Activated T-cell treated with anti-CD3 and anti-CD28 coated beads, Interleukin-2, amount 50 U/mL, for 48 hours (primary cell): ENCODE results near the gene ZNF488.

ENCODE experiments used
- DNase-seq, 2 experiments: peaks; one replicate each; pipeline ENCODE4 v3.0.0-alpha.2; 2020

ZNF488 gene

DNA sequence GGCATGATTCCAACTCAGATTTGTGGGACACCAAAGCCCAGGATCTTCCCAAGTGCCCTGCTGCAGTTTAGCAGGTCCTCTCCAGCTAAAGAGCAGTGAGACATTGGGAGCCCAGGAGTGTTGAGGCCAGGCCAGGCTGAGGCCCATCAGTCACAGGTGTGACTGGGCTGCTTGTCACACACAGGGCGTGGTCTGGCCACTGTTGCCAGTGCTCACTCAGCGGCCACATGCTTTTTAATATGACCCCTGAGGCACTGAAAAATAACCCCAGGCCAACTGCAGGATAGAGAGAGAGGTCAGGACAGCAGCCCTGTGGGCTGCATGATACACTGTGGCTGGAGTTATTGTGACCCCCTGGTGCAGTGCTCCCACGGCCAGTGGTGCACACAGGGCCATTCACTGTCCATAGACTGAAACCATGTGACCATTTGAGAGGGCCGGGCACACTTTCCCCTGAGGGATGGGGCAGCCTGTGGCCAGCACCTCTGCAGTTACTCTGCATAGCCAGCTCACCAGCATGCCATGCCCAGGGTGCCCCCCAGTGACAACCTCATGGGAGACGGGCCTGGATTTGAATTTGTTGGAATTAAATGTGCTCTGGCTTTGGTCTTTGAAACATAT is 57.7 kb downstream of the ZNF488 start:
- no peak for DNase-seq

DNA sequence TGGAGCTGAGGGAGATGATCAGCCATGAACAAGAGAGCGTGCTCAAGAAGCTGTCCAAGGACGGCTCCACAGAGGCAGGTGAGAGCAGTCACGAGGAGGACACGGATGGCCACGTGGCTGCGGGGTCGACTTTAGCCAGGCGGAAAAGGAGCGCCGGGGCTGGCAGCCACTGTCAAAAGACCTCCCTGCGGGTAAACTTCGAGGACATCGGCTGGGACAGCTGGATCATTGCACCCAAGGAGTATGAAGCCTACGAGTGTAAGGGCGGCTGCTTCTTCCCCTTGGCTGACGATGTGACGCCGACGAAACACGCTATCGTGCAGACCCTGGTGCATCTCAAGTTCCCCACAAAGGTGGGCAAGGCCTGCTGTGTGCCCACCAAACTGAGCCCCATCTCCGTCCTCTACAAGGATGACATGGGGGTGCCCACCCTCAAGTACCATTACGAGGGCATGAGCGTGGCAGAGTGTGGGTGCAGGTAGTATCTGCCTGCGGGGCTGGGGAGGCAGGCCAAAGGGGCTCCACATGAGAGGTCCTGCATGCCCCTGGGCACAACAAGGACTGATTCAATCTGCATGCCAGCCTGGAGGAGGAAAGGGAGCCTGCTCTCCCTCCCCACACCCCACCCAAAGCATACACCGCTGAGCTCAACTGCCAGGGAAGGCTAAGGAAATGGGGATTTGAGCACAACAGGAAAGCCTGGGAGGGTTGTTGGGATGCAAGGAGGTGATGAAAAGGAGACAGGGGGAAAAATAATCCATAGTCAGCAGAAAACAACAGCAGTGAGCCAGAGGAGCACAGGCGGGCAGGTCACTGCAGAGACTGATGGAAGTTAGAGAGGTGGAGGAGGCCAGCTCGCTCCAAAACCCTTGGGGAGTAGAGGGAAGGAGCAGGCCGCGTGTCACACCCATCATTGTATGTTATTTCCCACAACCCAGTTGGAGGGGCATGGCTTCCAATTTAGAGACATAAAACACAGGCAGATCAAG is 58.5 kb downstream of the ZNF488 start:
- DNase-seq: no peak

DNA sequence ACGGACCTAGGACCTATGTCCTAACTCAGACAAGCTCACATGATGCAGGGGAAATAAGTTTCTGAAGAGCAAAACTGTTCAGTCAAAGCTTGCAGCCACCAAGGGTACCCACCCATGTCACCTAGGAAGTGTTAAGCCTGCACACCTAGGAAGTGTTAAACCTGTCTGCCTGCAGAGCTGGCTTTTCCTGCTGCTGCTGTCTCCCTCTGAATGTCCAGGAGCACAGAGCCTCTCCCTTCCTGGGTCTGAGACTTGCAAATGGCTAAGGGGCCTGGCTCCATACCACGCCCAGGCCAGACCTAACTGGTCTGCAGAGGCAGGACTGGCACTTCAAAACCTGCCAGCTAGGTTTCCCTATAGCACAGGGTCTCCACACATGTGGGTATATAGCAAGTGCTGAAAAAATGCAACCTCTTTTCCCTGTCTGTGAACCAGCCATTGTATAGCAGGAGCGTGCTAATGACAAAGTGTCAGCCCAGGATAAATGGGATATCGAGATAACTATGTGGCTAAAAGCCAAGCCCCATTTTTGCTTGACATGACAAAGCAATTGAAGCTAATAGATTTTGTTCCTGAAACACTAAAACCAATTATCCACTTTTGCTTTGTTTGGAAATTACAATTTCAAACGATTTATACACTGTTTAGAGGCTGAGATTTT is 60.3 kb downstream of the ZNF488 start:
- DNase-seq: no peak

DNA sequence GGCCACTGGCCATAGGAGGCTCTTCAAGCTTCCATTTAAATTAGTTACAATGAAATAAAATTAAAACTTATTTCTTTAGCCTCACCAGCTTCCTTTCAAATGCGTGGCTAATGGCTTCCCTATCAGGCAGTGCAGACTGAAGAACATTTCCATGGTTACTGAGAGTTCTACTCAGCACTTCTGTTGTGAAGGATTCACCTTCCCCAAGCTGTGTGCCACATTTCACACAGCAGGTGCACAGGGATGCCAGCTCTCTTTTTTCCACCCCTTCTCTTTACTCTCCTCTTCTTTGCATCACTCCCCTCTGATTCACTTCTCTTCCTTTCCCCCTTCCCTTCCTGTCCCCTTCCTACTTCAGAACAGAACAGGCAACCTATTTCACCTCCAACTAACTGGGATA is 61.0 kb downstream of the ZNF488 start:
- DNase-seq: no peak

DNA sequence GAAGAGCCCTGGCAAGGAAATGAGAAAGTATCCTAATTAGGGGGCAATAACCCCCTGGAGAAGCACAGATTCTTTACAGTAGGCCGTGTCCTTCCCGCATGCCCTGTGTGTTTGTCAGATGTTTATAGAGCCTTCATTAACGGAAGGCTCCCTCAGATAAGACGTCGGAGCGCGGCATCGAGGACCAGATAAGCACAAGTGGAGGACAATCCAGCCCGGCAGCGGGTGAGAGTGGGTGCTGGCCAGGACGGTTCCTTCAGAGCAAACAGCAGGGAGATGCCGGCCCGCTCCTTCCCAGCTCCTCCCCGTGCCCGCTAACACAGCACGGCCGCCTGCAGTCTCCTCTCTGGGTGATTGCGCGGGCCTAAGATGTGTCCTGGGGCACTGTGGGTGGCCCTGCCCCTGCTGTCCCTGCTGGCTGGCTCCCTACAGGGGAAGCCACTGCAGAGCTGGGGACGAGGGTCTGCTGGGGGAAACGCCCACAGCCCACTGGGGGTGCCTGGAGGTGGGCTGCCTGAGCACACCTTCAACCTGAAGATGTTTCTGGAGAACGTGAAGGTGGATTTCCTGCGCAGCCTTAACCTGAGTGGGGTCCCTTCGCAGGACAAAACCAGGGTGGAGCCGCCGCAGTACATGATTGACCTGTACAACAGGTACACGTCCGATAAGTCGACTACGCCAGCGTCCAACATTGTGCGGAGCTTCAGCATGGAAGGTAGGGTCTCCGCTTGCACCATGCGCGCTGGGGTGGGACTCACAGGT is 61.6 kb downstream of the ZNF488 start, which contains the start of gene GDF2:
TSS of gene GDF2 (plus strand) at position 155 of the 762 bp plus-strand sequence. CDS start at position 370, 215 bp downstream.
- DNase-seq: no peak

DNA sequence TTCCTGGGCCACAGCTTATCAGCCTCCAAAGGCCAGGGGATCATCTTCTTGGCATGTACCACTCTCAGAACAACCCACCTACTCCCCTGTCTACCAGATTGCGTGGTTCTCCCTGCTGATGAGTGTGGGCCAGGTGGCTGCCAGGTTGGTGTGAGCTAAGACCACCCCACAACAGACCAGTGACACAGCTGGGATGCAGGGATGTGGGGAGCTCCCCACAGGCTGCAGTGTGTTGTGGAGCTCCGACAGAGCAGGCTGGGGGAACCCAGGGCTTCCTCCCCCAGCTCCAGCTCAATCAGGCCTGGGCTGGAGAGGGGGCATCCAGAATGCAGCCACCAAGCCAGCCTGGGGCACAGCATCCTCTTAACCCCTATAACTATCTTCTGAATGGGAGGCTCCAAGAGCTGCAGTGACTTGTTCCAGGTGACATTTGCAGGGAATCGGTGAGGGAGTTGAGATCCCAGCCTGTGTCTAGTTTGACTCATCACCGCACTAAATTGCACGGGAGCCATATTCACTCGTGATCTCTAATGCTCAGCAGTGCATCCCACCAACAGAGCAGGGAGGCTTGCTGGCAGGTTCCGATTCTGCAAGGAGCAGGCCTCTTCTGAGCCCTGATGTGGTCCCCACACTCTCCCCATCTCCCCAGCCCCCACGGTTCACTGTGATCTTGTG is 62.4 kb downstream of the ZNF488 start:
- no peak for DNase-seq

DNA sequence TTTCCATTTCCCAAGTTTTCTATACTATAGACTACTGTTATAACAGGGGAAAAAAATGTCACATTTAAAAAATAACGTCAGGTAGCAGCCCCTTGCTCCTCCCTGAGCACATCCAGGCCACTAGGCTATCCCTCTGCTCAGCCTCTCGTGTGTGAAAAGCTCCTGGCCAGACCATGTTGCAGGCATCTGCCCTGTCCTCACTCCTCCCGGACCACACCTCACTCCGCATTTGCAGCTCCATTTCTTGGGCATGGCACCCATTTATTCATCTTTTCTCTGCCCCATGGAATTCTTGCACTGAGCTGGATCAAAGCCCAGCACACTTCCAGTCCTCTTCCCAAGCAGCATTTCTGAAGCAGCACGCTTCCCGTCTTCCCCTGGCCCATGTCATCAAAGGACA is 63.3 kb downstream of the ZNF488 start:
- DNase-seq: no peak

DNA sequence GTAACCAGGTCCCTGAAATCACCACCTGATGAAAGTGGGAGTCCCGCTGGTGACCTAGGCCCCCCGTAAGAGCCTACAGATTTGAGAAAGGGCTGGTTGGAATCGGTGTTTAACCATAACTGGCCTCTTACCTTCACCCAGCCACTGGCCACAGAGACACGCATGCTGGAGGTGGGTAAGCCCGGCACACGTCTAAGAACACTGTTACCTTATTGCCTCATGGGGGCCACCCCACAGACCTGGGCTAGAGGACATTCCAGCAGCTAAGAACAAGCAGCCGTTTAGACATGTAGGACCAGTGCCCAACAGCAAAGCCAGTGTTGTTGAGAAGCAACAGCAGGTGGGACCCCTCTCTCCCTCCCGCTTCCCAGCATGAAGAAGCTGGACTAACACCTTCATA is 64.3 kb downstream of the ZNF488 start:
- DNase-seq: no peak

DNA sequence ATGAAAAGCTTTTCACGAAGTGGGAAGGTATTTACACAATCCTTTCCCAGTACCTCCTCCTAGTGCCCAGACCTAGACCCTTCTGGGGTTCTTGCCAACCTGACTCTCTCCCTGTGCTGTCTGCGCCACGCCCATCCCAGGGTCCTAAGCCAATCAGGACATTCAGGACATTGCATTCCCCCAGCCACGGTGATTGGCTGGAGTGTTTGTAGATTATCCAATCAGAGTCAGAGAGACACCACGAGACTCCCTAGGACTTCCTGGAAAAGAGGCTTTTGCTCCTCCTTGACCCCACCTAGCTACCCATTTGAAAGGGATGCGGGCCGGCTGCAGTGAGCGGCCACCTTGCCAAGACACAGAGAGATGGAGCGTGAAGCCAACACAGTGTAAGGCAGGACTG is 65.4 kb downstream of the ZNF488 start:
- no peak for DNase-seq

DNA sequence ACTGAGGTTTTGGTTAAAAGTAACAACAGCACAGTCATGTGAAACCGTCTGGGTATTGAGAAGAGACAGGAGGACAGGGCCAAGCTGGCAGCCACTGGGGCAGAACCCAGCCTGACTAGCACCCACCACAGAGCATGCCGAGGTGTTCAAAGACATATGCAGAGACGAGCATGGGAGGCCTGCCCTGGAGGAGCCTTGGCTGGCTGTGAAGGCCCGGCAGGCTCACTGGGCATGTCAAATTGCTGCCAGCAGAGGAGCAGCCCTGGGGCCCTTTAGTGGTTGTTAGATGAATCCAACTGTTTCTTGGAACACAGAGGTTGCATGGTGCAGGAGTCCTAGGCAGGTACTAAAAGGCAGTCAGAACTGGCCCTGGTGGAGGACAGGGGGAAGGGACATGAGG is 66.8 kb downstream of the ZNF488 start:
- DNase-seq: no peak

DNA sequence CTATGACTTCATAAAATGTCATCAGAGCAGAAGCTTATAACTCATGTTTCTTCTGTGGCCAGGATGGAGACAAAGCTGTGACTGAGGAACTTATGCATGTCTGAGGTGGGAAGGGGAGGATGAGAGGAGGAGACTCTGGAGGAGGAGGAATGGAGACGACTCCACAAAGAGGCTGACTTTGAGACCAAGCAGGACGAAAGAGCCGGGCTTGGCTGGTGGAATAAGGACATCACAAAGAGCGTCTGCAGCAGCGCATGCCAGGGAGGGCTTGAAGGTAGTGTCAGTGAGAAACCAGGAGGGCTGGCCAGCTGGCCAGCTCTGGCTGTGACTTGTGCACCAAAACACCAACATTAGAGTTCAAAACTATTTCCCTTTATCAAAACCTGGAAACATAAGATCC is 68.0 kb downstream of the ZNF488 start:
- no peak for DNase-seq
